Measurements from ENCODE around the gene AQP2.

AQP2 gene

GRCh38 chr12:49942512-49942893, 8.0 kb upstream of the AQP2 start:
- DNase-seq, result no peak

- DNase-seq, result no peak
These were observed 7.5 kb upstream of the AQP2 start for GRCh38 chr12:49942921-49943624.

- DNase-seq, result no peak
These were observed 6.9 kb upstream of the AQP2 start for GRCh38 chr12:49943625-49943960.

GRCh38 chr12:49944046-49944445, 6.5 kb upstream of the AQP2 start:
- no peak for DNase-seq

GRCh38 chr12:49944718-49945117, 5.8 kb upstream of the AQP2 start:
- no peak for DNase-seq

GRCh38 chr12:49945394-49946080, 5.0 kb upstream of the AQP2 start:
- no peak for DNase-seq

GRCh38 chr12:49946086-49946485, 4.5 kb upstream of the AQP2 start:
- DNase-seq, result no peak

- no peak for DNase-seq
These were observed 4.0 kb upstream of the AQP2 start for GRCh38 chr12:49946497-49946896.

GRCh38 chr12:49947593-49948226, 2.8 kb upstream of the AQP2 start:
- no peak for DNase-seq

GRCh38 chr12:49948866-49949845, 1.4 kb upstream of the AQP2 start:
- DNase-seq, result no peak

GRCh38 chr12:49949866-49950265, 671 bp upstream of the AQP2 start:
- DNase-seq, result no peak

GRCh38 chr12:49951411-49952240, 1.1 kb downstream of the AQP2 start:
- DNase-seq, result no peak

- DNase-seq, result no peak
These were observed 2.0 kb downstream of the AQP2 start for GRCh38 chr12:49952391-49953055.

GRCh38 chr12:49953151-49953550, 2.6 kb downstream of the AQP2 start:
- DNase-seq, result no peak

- DNase-seq, result no peak
These were observed 3.7 kb downstream of the AQP2 start for GRCh38 chr12:49953961-49954846.

GRCh38 chr12:49954863-49955830, 4.6 kb downstream of the AQP2 start:
- no peak for DNase-seq

- no peak for DNase-seq
These were observed 5.5 kb downstream of the AQP2 start for GRCh38 chr12:49955899-49956662.
